PC-9 (cell line): Measurements from ENCODE around the gene FAM131A. TPM values are rescaled to one million over a fixed set of nuclear protein-coding genes. Genes with fewer than 3 reads are reported as not detected.
A peak's percentile ranks its signal among the peaks of the same experiment; 100 is the strongest.

Source experiments
- BruUV-seq: library from RNA; stranded (reverse); fragments of 400-500 nt; replicated peaks from 2 replicates; lab custom pipeline; 2021; lab: Mats Ljungman, UMichigan
- CTCF ChIA-PET: fragments of 300-600 bp; sonication (Branson Sonifier 250); formaldehyde crosslinking; loops from one replicate; lab custom pipeline; 2022; ENCODE audit warnings: antibody characterized with exemption; lab: Charles Lee
- POLR2A ChIA-PET: fragments of 300-600 bp; sonication (Branson Sonifier 250); formaldehyde crosslinking; loops from one replicate; lab custom pipeline; 2022; ENCODE audit warnings: antibody characterized with exemption; ENCODE audit not compliant: unreplicated experiment; lab: Charles Lee
- DNase-seq, 2 experiments: peaks; one replicate each; pipeline versions ENCODE4 v3.0.0 to v3.0.0-alpha.2; 2015 to 2022; ENCODE audit warnings: mixed read lengths in 1 of 2
- H2AFZ ChIP-seq: fragments of 200-600 bp; sonication (generic); 2 replicates; pipeline ENCODE4 v1.8.1; 2017; ENCODE audit warnings: antibody characterized with exemption
- H3F3A ChIP-seq: fragments of 200-600 bp; sonication (generic); 2 replicates; pipeline ENCODE4 v1.8.1; 2017; ENCODE audit warnings: antibody characterized with exemption, mild to moderate bottlenecking, low read depth; ENCODE audit not compliant: insufficient read depth
- H3K27ac ChIP-seq: fragments of 200-600 bp; sonication (generic); 2 replicates; pipeline ENCODE4 v1.6.1; 2016; ENCODE audit warnings: mixed run types
- H3K27me3 ChIP-seq: fragments of 200-600 bp; sonication (generic); 2 replicates; pipeline ENCODE4 v1.6.1; 2016; ENCODE audit warnings: low read depth, mixed run types; ENCODE audit not compliant: insufficient read depth
- H3K36me3 ChIP-seq: fragments of 200-600 bp; sonication (generic); 2 replicates; pipeline ENCODE4 v1.6.1; 2016; ENCODE audit warnings: low read depth, mixed run types
- H3K4me1 ChIP-seq: fragments of 200-600 bp; sonication (generic); replicated peaks from 2 replicates; pipeline ENCODE4 v1.6.1; 2016; ENCODE audit warnings: mixed run types; ENCODE audit not compliant: insufficient read depth
- H3K4me2 ChIP-seq: fragments of 200-600 bp; sonication (generic); 2 replicates; pipeline ENCODE4 v1.6.1; 2017; ENCODE audit warnings: mixed run types
- H3K4me3 ChIP-seq: fragments of 200-600 bp; sonication (generic); 2 replicates; pipeline ENCODE4 v1.6.1; 2016; ENCODE audit warnings: mixed run types
- H3K79me2 ChIP-seq: fragments of 200-600 bp; sonication (generic); 2 replicates; pipeline ENCODE4 v1.6.1; 2017; ENCODE audit warnings: low read depth, mixed run types
- H3K9me2 ChIP-seq: fragments of 200-600 bp; sonication (generic); 2 replicates; pipeline ENCODE4 v1.8.1; 2017; ENCODE audit warnings: mild to moderate bottlenecking; ENCODE audit not compliant: insufficient read depth
- H3K9me3 ChIP-seq: fragments of 200-600 bp; sonication (generic); 2 replicates; pipeline ENCODE4 v1.8.1; 2016; ENCODE audit warnings: low read depth; ENCODE audit not compliant: insufficient read depth
- H4K20me1 ChIP-seq: fragments of 200-600 bp; sonication (generic); 2 replicates; pipeline ENCODE4 v1.8.1; 2017; ENCODE audit not compliant: insufficient read depth
- CTCF ChIP-seq: fragments of 200-600 bp; sonication (generic); conservative IDR thresholded peaks from 2 replicates; pipeline ENCODE4 v1.6.1; 2017; ENCODE audit warnings: mixed run types, antibody characterized with exemption, mild to moderate bottlenecking, moderate library complexity
- EZH2 ChIP-seq: fragments of 200-600 bp; sonication (generic); IDR thresholded peaks from 2 replicates; pipeline ENCODE4 v1.8.0; 2017; ENCODE audit warnings: antibody characterized with exemption, low read depth
- intact Hi-C: fragments of 100-400 bp; cut with micrococcal nuclease; formaldehyde crosslinking; loops from one replicate; pipeline ENCODE4 v1.10.0; 2022; ENCODE audit not compliant: unreplicated experiment
- total RNA-seq: library from RNA; stranded (reverse); gene quantifications from 2 replicates; pipeline ENCODE4 v1.2.3, GENCODE V29; 2021

FAM131A gene
- total RNA-seq, 1 experiment from 2014 or later: 25.5 TPM

GRCh38 chr3:184300378-184300720 lies 37.1 kb upstream of the FAM131A start:
- CTCF ChIA-PET: no interaction called here
- peaks cover 48% of the 10 kb centered on the region for H4K20me1 ChIP-seq
- H3K79me2 ChIP-seq: peaks cover 58% of the 10 kb centered on the region
- POLR2A ChIA-PET: no interaction called here
- no peaks in the 10 kb centered on the region for H3K27me3 ChIP-seq
- H3F3A ChIP-seq: peaks cover 63% of the 10 kb centered on the region; the same call in 1 of the 2 replicates
- no TSS peak for BruUV-seq
- peaks cover 15% of the 10 kb centered on the region for H3K4me1 ChIP-seq
- H3K4me3 ChIP-seq: peak overlapping the region; percentile 100
- H3K9me2 ChIP-seq: no peaks in the 10 kb centered on the region
- no peak overlapping the region for H2AFZ ChIP-seq
- DNase-seq: peak in 1 of 2 experiments; percentile 77
- H3K9me3 ChIP-seq: no peaks in the 10 kb centered on the region
- TF ChIP-seq CTCF (no peak), EZH2 (no peak)
- peaks cover 49% of the 10 kb centered on the region for H3K36me3 ChIP-seq
- H3K4me2 ChIP-seq: peak overlapping the region; percentile 96
- H3K27ac ChIP-seq: peak overlapping the region; percentile 57
- intact Hi-C loops: no loop called here

- CTCF ChIA-PET: interaction anchor here (0.6 kb wide), 1 partner anchor 59 kb away, joined by 3 read pairs; no protein-coding TSS in a partner anchor
- peaks cover 43% of the 10 kb centered on the region for H3K79me2 ChIP-seq
- intact Hi-C loops: no loop called here
- no peak overlapping the region for H3K4me2 ChIP-seq
- H3F3A ChIP-seq: peaks cover 94% of the 10 kb centered on the region
- no peaks in the 10 kb centered on the region for H3K27me3 ChIP-seq
- peaks cover 60% of the 10 kb centered on the region for H4K20me1 ChIP-seq
- POLR2A ChIA-PET: interaction anchor here (0.6 kb wide), 1 partner anchor 24 kb away, joined by 5 read pairs; no protein-coding TSS in a partner anchor
- peaks cover 73% of the 10 kb centered on the region for H3K36me3 ChIP-seq
- no peaks in the 10 kb centered on the region for H3K9me3 ChIP-seq
- peak in 1 of 2 experiments; percentile 55 for DNase-seq
- no peak overlapping the region for H3K27ac ChIP-seq
- BruUV-seq: no TSS peak
- no peak overlapping the region for H3K4me3 ChIP-seq
- H3K4me1 ChIP-seq: peaks cover 10% of the 10 kb centered on the region
- TF ChIP-seq EZH2: no peak
- TF ChIP-seq CTCF: peak; percentile 66
- no peak overlapping the region for H2AFZ ChIP-seq
- no peaks in the 10 kb centered on the region for H3K9me2 ChIP-seq
These were observed 31.8 kb upstream of the FAM131A start for GRCh38 chr3:184305577-184305976.

- intact Hi-C loops: no loop called here
These were observed 30.9 kb upstream of the FAM131A start for GRCh38 chr3:184306341-184306972.

More at GRCh38 chr3:184306341-184306972, 30.9 kb upstream of the FAM131A start:
- DNase-seq: no peak
- peaks cover 2% of the 10 kb centered on the region; the same call in 1 of the 2 replicates for H3K4me1 ChIP-seq
- peaks cover 35% of the 10 kb centered on the region for H3K79me2 ChIP-seq
- H3K4me3 ChIP-seq: no peak overlapping the region
- H2AFZ ChIP-seq: no peak overlapping the region
- no peak overlapping the region for H3K4me2 ChIP-seq
- H3K9me3 ChIP-seq: no peaks in the 10 kb centered on the region
- peaks cover 52% of the 10 kb centered on the region for H4K20me1 ChIP-seq
- H3K9me2 ChIP-seq: no peaks in the 10 kb centered on the region
- peaks cover 64% of the 10 kb centered on the region for H3K36me3 ChIP-seq
- H3F3A ChIP-seq: peaks cover 94% of the 10 kb centered on the region
- POLR2A ChIA-PET: no interaction called here
- CTCF ChIA-PET: interaction anchor here (0.6 kb wide), 2 partner anchors 41 to 60 kb away, joined by 3 read pairs; no protein-coding TSS in a partner anchor
- no peak overlapping the region for H3K27ac ChIP-seq
- TF ChIP-seq EZH2: no peak
- TF ChIP-seq CTCF: no peak
- no peaks in the 10 kb centered on the region for H3K27me3 ChIP-seq
- TSS peak; percentile 1 for BruUV-seq
